Fibroblast of skin of left biceps (primary cell): ENCODE data around the gene PNPLA6.

Experiments
- DNase-seq, 2 experiments: peaks; one replicate each; pipeline ENCODE4 v3.0.0-alpha.2; 2013; ENCODE audit warnings: low read depth in 2 of 2

PNPLA6 gene

GRCh38 chr19:7535047-7535997 lies at the start of gene PNPLA6:
TSS of gene PNPLA6 (plus strand) at chr19:7535717. CDS start at chr19:7535789, 72 bp downstream.
- peak; percentile 73 to 79 for DNase-seq

GRCh38 chr19:7486923-7487322 lies 48.6 kb upstream of the PNPLA6 start:
- DNase-seq = no peak

- peak; percentile 58 to 60 for DNase-seq
These were observed 46.7 kb upstream of the PNPLA6 start, which contains the start of gene PEX11G for GRCh38 chr19:7488736-7489353. TSS of gene PEX11G (minus strand) at chr19:7489035. CDS start at chr19:7489010, 25 bp downstream.

- DNase-seq = no peak
These were observed 45.9 kb upstream of the PNPLA6 start for GRCh38 chr19:7489609-7490044.

- no peak for DNase-seq
These were observed 43.4 kb upstream of the PNPLA6 start for GRCh38 chr19:7492142-7492541.

GRCh38 chr19:7492558-7492957 lies 43.0 kb upstream of the PNPLA6 start:
- DNase-seq = no peak

GRCh38 chr19:7494416-7495098 lies 41.0 kb upstream of the PNPLA6 start:
- no peak for DNase-seq

- no peak for DNase-seq
These were observed 38.2 kb upstream of the PNPLA6 start for GRCh38 chr19:7497292-7497691.

- DNase-seq = no peak
These were observed 34.6 kb upstream of the PNPLA6 start for GRCh38 chr19:7500811-7501450.

- no peak for DNase-seq
These were observed 33.0 kb upstream of the PNPLA6 start for GRCh38 chr19:7502552-7502951.

GRCh38 chr19:7504684-7505083 lies 30.8 kb upstream of the PNPLA6 start:
- DNase-seq = no peak

- DNase-seq = no peak
These were observed 30.2 kb upstream of the PNPLA6 start for GRCh38 chr19:7505288-7505681.

GRCh38 chr19:7505682-7506384 lies 29.7 kb upstream of the PNPLA6 start:
- no peak for DNase-seq

- DNase-seq = no peak
These were observed 28.9 kb upstream of the PNPLA6 start for GRCh38 chr19:7506385-7507328.

GRCh38 chr19:7507884-7508283 lies 27.6 kb upstream of the PNPLA6 start:
- no peak for DNase-seq

GRCh38 chr19:7509625-7510024 lies 25.9 kb upstream of the PNPLA6 start:
- no peak for DNase-seq

- DNase-seq = no peak
These were observed 23.1 kb upstream of the PNPLA6 start for GRCh38 chr19:7512400-7512851.

GRCh38 chr19:7513809-7514642 lies 21.5 kb upstream of the PNPLA6 start:
- DNase-seq = no peak

GRCh38 chr19:7515110-7515644 lies 20.3 kb upstream of the PNPLA6 start:
- no peak for DNase-seq
